SIG-M5 (cell line): ENCODE results near the gene MARCHF5.
"Not testable (repeated sequence)": the region's sequence is repeated elsewhere in the genome, so short reads cannot be mapped to it uniquely, and the experiment has no call there.

Experiments used
- DNase-seq: peaks from one replicate; lab custom pipeline; 2025; lab: John Stamatoyannopoulos, UW

The MARCHF5 gene

DNA sequence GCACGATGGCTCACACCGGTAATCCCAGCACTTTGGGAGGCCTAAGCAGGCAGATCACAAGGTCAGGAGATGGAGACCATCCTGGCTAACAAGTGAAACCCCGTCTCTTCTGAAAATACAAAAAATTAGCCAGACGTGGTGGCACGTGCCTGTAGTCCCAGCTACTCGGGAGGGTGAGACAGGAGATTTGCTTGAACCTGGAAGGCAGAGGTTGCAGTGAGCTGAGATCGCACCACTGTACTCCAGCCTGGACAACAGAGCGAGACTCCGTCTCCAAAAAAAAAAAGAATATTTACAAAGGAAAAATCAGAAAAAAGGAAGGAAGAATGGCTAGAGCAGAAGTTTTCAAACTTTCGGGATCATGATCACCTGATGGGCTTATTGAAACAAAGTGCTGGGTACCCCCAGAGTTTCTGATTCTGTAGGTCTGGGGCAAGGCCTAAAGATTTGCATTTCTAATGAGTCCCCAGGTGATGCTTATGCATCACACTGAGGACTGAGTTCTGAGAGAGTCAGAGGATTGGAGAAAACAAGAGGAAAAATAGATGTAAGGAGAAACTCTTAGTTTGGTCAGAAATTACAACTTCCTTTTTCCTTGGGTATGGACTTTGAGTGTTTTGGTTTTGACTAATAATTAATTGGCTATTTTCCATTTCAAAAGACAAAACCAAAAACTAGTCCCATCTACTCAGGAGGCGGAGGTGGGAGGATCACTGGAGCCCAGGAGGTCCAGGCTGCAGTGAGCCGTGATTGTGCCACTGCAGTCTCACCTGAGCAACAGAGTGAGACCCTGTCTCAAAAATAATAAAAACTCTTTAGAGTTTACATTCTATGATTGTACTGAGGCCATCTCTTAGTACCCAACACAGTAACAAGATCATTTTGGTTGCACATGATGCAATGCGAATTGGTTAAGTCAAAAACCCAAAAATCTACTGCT, 14.4 kb downstream of the MARCHF5 start:
- DNase-seq, result no peak

- DNase-seq, result no peak
These were observed 18.3 kb downstream of the MARCHF5 start for GRCh38 chr10:92309272-92309671.

GRCh38 chr10:92313750-92314149, 22.8 kb downstream of the MARCHF5 start:
- no peak for DNase-seq

DNA sequence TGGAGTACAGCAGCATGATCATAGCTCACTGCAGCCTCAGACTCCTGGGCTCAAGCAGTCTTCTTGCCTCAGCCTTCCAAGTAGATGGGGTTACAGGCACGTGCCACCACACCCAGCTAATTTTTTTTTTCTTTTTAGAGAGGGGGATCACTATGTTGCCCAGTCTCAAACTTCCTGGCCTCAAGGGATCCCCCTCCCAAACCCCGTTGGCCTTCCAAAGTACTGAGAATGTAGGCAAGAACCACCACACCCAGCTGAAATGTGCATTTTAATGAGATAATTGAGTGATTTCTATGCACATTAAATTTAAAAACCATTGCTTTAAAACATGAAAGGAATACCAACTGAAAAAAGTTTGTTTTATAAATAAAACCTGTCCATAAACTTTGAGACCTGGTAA, 25.6 kb downstream of the MARCHF5 start:
- DNase-seq, result no peak

DNA sequence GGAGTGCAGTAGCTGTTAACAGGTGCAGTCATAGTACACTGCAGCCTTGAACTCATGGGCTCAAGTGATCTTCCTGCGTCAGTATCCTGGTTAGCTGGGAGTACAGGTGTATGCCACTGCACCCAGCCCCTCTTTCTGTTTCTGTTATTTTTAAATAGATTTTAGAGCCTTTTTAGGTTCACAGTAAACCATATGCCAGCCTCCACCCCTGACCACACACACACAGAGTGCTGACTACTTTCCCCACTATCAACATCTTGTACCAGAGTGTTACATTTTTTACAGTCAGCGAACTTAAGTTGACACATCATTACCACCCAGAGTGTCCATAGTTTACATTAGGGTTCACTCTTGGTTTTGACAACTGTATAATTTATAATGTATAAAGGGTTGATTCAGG, 32.1 kb downstream of the MARCHF5 start:
- no peak for DNase-seq

- DNase-seq, result no peak
These were observed 36.8 kb downstream of the MARCHF5 start for GRCh38 chr10:92327445-92328433.

GRCh38 chr10:92328993-92329392, 38.0 kb downstream of the MARCHF5 start:
- DNase-seq, result no peak

GRCh38 chr10:92329927-92330326, 39.0 kb downstream of the MARCHF5 start:
- not testable (repeated sequence) for DNase-seq

DNA sequence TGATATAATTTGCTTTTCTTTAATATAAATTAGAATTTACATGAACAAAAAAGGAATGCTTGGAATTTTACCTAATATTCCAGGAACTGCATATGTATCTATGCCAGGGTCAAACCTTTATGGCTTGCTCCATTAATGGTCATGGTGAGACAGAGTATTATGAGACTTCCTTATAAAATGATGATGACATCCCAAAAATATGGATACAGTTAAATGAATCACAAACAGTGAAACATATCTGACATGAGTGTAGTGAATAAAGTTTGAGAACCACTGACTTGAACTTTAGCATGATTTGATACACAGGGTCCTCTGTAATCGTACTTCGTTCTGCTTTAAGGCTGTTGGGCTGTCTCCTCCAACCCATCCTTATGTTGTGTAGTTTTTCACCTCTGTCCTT, 51.8 kb downstream of the MARCHF5 start:
- DNase-seq, result no peak

- not testable (repeated sequence) for DNase-seq
These were observed 54.6 kb downstream of the MARCHF5 start for GRCh38 chr10:92345575-92345974.

DNA sequence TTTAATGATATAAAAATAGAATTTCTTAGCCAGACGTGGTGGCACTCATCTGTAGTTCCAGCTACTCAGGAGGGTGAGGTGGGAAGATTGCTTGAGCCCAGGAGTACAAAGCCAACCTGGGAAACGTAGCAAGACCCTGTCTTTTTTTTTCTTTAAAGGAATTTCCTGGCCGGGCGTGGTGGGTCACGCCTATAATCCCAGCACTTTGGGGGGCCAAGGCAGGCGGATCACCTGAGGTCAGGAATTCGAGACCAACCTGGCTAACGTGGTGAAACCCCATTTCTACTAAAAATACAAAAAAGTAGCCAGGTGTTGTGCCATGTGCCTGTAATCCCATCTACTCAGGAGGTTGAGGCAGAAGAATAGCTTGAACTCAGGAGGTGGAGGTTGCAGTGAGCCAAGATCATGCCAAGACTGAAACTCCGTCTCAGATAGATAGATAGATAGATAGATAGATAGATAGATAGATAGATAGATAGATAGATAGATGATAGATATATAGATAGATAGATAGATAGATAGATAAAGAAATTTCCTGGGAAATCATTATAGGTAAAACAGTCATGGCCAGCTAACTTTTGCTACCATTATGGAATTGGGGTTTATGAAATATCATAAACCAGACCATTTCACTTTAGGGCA, 56.2 kb downstream of the MARCHF5 start:
- not testable (repeated sequence) for DNase-seq

- DNase-seq, result no peak
These were observed 59.4 kb downstream of the MARCHF5 start for GRCh38 chr10:92350411-92350810.

GRCh38 chr10:92354587-92354986, 63.6 kb downstream of the MARCHF5 start:
- DNase-seq, result no peak

DNA sequence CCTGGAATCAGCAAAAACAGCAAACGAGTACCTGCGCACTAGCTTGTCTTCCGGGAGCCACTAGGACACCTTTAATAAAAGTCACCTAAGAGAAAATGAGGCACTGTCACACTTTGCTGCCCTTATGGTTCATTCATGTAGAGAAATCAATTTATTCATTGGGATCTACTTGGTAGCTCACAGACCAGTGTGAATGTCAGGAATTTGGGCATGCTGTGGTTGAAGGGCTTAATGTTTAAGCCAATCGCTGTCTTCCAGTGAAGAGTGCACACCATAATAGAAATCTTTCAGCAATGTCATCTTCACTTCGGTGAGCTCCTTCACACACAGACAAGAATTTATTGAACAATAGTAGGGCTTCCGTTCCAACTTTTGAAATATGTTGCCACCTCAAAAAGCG, 65.1 kb downstream of the MARCHF5 start:
- no peak for DNase-seq

GRCh38 chr10:92363498-92363897, 72.5 kb downstream of the MARCHF5 start:
- DNase-seq, result no peak

- DNase-seq, result no peak
These were observed 75.5 kb downstream of the MARCHF5 start for GRCh38 chr10:92366412-92367021.

DNA sequence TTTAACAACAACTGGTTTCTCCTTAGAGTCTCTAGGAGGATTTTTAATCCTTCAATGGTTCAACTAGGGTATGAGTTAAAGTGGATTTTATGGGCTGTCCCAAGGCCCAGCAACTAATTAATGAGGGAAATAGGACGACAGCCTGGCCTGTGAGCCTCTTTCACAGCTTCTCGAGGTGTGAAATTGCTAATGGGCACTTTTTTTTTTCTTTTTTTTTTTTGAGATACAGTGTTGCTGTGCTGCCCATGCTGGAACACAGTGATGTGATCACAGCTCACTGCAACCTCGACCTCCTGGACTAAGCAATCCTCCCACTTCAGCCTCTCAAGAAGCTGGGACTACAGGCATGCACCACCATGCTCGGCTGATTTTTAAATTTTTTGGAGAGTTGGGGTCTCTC, 87.0 kb downstream of the MARCHF5 start:
- no peak for DNase-seq

GRCh38 chr10:92381543-92381954, 90.6 kb downstream of the MARCHF5 start:
- no peak for DNase-seq

DNA sequence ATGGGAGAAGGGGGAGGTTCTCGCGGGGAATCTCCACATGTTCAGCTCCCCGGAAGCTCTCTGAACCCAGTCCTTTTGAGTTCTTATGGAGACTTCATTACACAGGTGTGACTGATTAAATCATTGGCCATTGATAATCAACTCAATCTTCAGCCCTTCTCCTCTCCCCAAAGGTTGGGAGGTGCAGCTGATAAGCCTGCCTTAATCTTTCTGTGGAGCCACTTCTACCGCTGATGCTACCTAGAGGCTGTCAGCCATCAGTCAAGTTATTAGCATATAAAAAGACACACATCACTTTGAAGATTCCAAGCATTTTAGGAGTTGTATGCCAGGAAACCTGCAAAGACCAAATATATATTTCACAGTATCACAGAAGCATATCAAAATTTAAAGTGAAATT, 91.7 kb downstream of the MARCHF5 start:
- no peak for DNase-seq

- no peak for DNase-seq
These were observed 93.8 kb downstream of the MARCHF5 start for GRCh38 chr10:92384741-92385140.

- DNase-seq, result no peak
These were observed 94.9 kb downstream of the MARCHF5 start for GRCh38 chr10:92385831-92386230.
